HT1080 (cell line): ENCODE results near the gene PKD2L2. TPM values are rescaled to one million over a fixed set of nuclear protein-coding genes. Genes with fewer than 3 reads are reported as not detected.
A peak's percentile ranks its signal among the peaks of the same experiment; 100 is the strongest.
"Not testable (repeated sequence)": the region's sequence is repeated elsewhere in the genome, so short reads cannot be mapped to it uniquely, and the experiment has no call there.

Experiments used
- DNase-seq: peaks from one replicate; pipeline ENCODE4 v3.0.0-alpha.2; 2015; ENCODE audit warnings: low read depth
- polyA plus RNA-seq, 2 experiments: library from polyadenylated mRNA; depleted of rRNA; stranded (reverse); fragments of >200 nt; gene quantifications; 2 replicates each; pipeline ENCODE4 v1.2.3, GENCODE V29; 2015
- total RNA-seq: library from RNA; depleted of rRNA; stranded (reverse); fragments of >200 nt; shearing (Covaris generic); gene quantifications from 2 replicates; pipeline ENCODE4 v1.2.3, GENCODE V29; 2014; rRNA removed

The PKD2L2 gene
- total RNA-seq, result not detected in 2 replicates
- polyA plus RNA-seq (2015; cell fraction: cytosol; rRNA removed), result not detected in 2 replicates
- polyA plus RNA-seq (2015; cell fraction: nucleus; rRNA removed), result 0.06 and 0.16 TPM in 2 replicates

GRCh38 chr5:137888863-137889759 is at the start of gene PKD2L2:
PKD2L2 (plus strand) TSS chr5:137889457; CDS start chr5:137889492, 35 bp downstream.
- peak; percentile 88 for DNase-seq

- no peak for DNase-seq
Measured at GRCh38 chr5:137842296-137842695, 47.0 kb upstream of the PKD2L2 start.

- no peak for DNase-seq
Measured at GRCh38 chr5:137843676-137844299, 45.5 kb upstream of the PKD2L2 start.

GRCh38 chr5:137845472-137845871 is 43.8 kb upstream of the PKD2L2 start:
- no peak for DNase-seq

GRCh38 chr5:137847687-137848086 is 41.6 kb upstream of the PKD2L2 start:
- no peak for DNase-seq

GRCh38 chr5:137853165-137853564 is 36.1 kb upstream of the PKD2L2 start:
- not testable (repeated sequence) for DNase-seq

GRCh38 chr5:137856201-137856600 is 33.1 kb upstream of the PKD2L2 start:
- no peak for DNase-seq

GRCh38 chr5:137856916-137857862 is 32.1 kb upstream of the PKD2L2 start:
- no peak for DNase-seq

GRCh38 chr5:137858223-137858916 is 30.9 kb upstream of the PKD2L2 start:
- no peak for DNase-seq

GRCh38 chr5:137858954-137859353 is 30.3 kb upstream of the PKD2L2 start:
- DNase-seq, result no peak

GRCh38 chr5:137862251-137862650 is 27.0 kb upstream of the PKD2L2 start:
- no peak for DNase-seq

GRCh38 chr5:137863653-137864052 is 25.6 kb upstream of the PKD2L2 start:
- not testable (repeated sequence) for DNase-seq

- no peak for DNase-seq
Measured at GRCh38 chr5:137866541-137867388, 22.5 kb upstream of the PKD2L2 start.

- no peak for DNase-seq
Measured at GRCh38 chr5:137867664-137868063, 21.6 kb upstream of the PKD2L2 start, which contains the start of gene MYOT. MYOT (plus strand) TSS chr5:137867860; CDS start chr5:137870652, 2,792 bp downstream.

- DNase-seq, result no peak
Measured at GRCh38 chr5:137870647-137871339, 18.5 kb upstream of the PKD2L2 start.

GRCh38 chr5:137871571-137871970 is 17.7 kb upstream of the PKD2L2 start:
- no peak for DNase-seq

GRCh38 chr5:137872466-137872865 is 16.8 kb upstream of the PKD2L2 start:
- no peak for DNase-seq

- DNase-seq, result no peak
Measured at GRCh38 chr5:137876101-137876500, 13.2 kb upstream of the PKD2L2 start.

GRCh38 chr5:137880313-137880712 is 8.9 kb upstream of the PKD2L2 start:
- DNase-seq, result no peak
